ENCODE data around the gene DCC. TPM values are rescaled to one million over a fixed set of nuclear protein-coding genes. Genes with fewer than 3 reads are reported as not detected.

DCC gene
- total RNA-seq, 1 experiment from 2014 or later = not detected

DNA sequence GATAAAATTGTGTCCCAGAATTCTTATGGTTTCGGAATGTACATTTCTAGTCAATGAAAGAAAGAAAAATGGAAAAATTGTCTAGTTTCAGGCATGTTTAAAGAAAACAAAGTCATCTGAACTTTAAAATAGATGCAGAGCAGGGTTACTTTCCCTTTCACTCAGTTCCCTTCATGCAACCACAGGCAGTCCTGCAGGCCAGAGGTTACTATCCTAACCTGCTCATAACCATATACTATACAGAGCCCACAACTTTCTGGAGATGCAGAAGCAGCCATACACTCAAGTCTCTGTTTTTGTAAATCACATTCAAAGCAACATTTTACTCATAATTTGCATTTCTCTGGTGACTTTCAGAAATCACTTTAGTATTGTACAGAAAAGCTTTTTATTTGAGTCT, 1194.2 kb downstream of the DCC start:
- no peak for TF ChIP-seq EZH2 (IDR thresholded peaks at IDR 0.05; ENCODE audit: low read depth)
- TF ChIP-seq, protein P1, sequence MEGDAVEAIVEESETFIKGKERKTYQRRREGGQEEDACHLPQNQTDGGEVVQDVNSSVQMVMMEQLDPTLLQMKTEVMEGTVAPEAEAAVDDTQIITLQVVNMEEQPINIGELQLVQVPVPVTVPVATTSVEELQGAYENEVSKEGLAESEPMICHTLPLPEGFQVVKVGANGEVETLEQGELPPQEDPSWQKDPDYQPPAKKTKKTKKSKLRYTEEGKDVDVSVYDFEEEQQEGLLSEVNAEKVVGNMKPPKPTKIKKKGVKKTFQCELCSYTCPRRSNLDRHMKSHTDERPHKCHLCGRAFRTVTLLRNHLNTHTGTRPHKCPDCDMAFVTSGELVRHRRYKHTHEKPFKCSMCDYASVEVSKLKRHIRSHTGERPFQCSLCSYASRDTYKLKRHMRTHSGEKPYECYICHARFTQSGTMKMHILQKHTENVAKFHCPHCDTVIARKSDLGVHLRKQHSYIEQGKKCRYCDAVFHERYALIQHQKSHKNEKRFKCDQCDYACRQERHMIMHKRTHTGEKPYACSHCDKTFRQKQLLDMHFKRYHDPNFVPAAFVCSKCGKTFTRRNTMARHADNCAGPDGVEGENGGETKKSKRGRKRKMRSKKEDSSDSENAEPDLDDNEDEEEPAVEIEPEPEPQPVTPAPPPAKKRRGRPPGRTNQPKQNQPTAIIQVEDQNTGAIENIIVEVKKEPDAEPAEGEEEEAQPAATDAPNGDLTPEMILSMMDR (conservative IDR thresholded peaks at IDR 0.05) = no peak
- H3K4me3 ChIP-seq = no peak overlapping the region
- no peak overlapping the region for H3K27ac ChIP-seq
- H3K9me3 ChIP-seq (ENCODE audit: insufficient read depth, low read depth) = no peaks in the 10 kb centered on the region
- no peaks in the 10 kb centered on the region for H3K4me1 ChIP-seq (replicated peaks; ENCODE audit: insufficient read depth)
- BruUV-seq (replicated peaks) = no TSS peak
- H3K9me2 ChIP-seq (ENCODE audit: insufficient read depth) = no peaks in the 10 kb centered on the region
- no peak overlapping the region for H3K4me2 ChIP-seq
- no peaks in the 10 kb centered on the region for H3K79me2 ChIP-seq (ENCODE audit: low read depth)
- no peak for DNase-seq
- H3K27me3 ChIP-seq (ENCODE audit: insufficient read depth, low read depth) = no peaks in the 10 kb centered on the region
- intact Hi-C loops (cut with micrococcal nuclease; ENCODE audit: unreplicated experiment) = no loop called here
- H4K20me1 ChIP-seq (ENCODE audit: insufficient read depth) = no peaks in the 10 kb centered on the region
- ChIA-PET POLR2A (ENCODE audit: unreplicated experiment) (no interaction called here), CTCF (no interaction called here)
- no peaks in the 10 kb centered on the region for H3K36me3 ChIP-seq (ENCODE audit: low read depth)
- H2AFZ ChIP-seq = no peak overlapping the region
- no peaks in the 10 kb centered on the region for H3F3A ChIP-seq (ENCODE audit: insufficient read depth, low read depth)

DNA sequence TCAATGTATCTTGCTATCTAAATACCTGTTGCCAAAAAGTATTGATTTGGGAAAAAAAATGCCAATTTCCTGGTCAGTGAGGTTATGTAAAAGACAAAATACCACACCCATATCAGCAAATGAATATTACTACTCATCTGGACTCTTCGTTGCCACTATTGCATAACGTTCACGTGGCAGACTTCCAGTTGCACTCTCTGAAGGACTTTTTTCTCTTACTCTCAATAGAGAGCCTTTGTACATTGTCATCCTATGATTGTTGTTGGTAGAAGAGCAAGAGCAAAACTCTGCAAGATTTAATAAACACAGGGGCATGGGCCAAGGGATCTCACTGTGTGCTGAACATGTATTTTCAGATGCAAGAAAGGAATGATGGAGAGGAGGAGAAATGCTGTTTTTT, 1194.7 kb downstream of the DCC start:
- CTCF ChIA-PET = no interaction called here
- H2AFZ ChIP-seq = no peak overlapping the region
- no peaks in the 10 kb centered on the region for H3K9me2 ChIP-seq (ENCODE audit: insufficient read depth)
- POLR2A ChIA-PET (ENCODE audit: unreplicated experiment) = no interaction called here
- H3K27ac ChIP-seq = no peak overlapping the region
- H3K27me3 ChIP-seq (ENCODE audit: insufficient read depth, low read depth) = no peaks in the 10 kb centered on the region
- H3K79me2 ChIP-seq (ENCODE audit: low read depth) = no peaks in the 10 kb centered on the region
- no peak for DNase-seq
- no peaks in the 10 kb centered on the region for H3K4me1 ChIP-seq (replicated peaks; ENCODE audit: insufficient read depth)
- no peak overlapping the region for H3K4me2 ChIP-seq
- H3K4me3 ChIP-seq = no peak overlapping the region
- TF ChIP-seq, protein P1 (conservative IDR thresholded peaks at IDR 0.05) = no peak
- no peak for TF ChIP-seq EZH2 (IDR thresholded peaks at IDR 0.05; ENCODE audit: low read depth)
- intact Hi-C loops (cut with micrococcal nuclease; ENCODE audit: unreplicated experiment) = no loop called here
- no TSS peak for BruUV-seq (replicated peaks)
- H3K36me3 ChIP-seq (ENCODE audit: low read depth) = no peaks in the 10 kb centered on the region
- no peaks in the 10 kb centered on the region for H3F3A ChIP-seq (ENCODE audit: insufficient read depth, low read depth)
- H3K9me3 ChIP-seq (ENCODE audit: insufficient read depth, low read depth) = no peaks in the 10 kb centered on the region
- no peaks in the 10 kb centered on the region for H4K20me1 ChIP-seq (ENCODE audit: insufficient read depth)

DNA sequence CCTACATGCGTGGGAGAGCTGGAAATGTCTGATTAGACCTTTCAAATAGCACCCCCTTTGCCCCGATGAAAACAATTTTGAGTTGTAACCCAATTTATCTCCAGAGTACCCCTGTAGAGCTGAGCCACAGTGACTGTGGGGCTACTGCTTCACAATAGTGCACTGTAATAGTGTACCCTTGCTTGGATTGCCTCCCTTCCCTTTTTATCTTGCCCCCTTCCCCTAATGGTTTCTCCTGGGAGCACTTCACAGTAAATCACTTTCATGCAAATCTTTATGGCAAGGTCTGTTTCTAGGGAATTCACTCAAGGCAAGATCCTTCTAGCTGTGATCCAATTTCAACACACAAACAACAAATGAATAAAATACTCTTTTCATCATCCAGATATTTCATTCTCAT, 1196.9 kb downstream of the DCC start:
- DNase-seq = no peak
- Histone ChIP-seq H3K9me3 (ENCODE audit: insufficient read depth, low read depth) (no peaks in the 10 kb centered on the region), H2AFZ (no peak overlapping the region), H3K79me2 (ENCODE audit: low read depth) (no peaks in the 10 kb centered on the region), H3K9me2 (ENCODE audit: insufficient read depth) (no peaks in the 10 kb centered on the region), H4K20me1 (ENCODE audit: insufficient read depth) (no peaks in the 10 kb centered on the region), H3F3A (ENCODE audit: insufficient read depth, low read depth) (no peaks in the 10 kb centered on the region), H3K4me3 (no peak overlapping the region), H3K4me2 (no peak overlapping the region), H3K27ac (no peak overlapping the region), H3K27me3 (ENCODE audit: insufficient read depth, low read depth) (no peaks in the 10 kb centered on the region), H3K36me3 (ENCODE audit: low read depth) (no peaks in the 10 kb centered on the region), H3K4me1 (replicated peaks; ENCODE audit: insufficient read depth) (no peaks in the 10 kb centered on the region)
- intact Hi-C loops (cut with micrococcal nuclease; ENCODE audit: unreplicated experiment) = no loop called here
- ChIA-PET CTCF (no interaction called here), POLR2A (ENCODE audit: unreplicated experiment) (no interaction called here)
- no TSS peak for BruUV-seq (replicated peaks)
- no peak for TF ChIP-seq EZH2 (IDR thresholded peaks at IDR 0.05; ENCODE audit: low read depth)
- TF ChIP-seq, protein P1 (conservative IDR thresholded peaks at IDR 0.05) = no peak

All from PC-9 (cell line).